PC-9 (cell line): ENCODE measurements around the gene KCNK6.

Experiments
- CTCF ChIP-seq: fragments of 200-600 bp; sonication (generic); conservative IDR thresholded peaks from 2 replicates; pipeline ENCODE4 v1.6.1; 2017; ENCODE audit warnings: mixed run types, antibody characterized with exemption, mild to moderate bottlenecking, moderate library complexity
- EZH2 ChIP-seq: fragments of 200-600 bp; sonication (generic); IDR thresholded peaks from 2 replicates; pipeline ENCODE4 v1.8.0; 2017; ENCODE audit warnings: antibody characterized with exemption, low read depth

GRCh38 chr19:38288123-38288855, 31.4 kb upstream of the KCNK6 start:
- TF ChIP-seq CTCF (no peak), EZH2 (no peak)
